CD14-positive monocyte (primary cell): Measurements from ENCODE around the gene VSIG1. TPM values are rescaled to one million over a fixed set of nuclear protein-coding genes. Genes with fewer than 3 reads are reported as not detected.

Experiments used
- DNase-seq, 3 donors: peaks; one replicate each; pipeline ENCODE4 v3.0.0-alpha.2; 2011 to 2022
- H2AFZ ChIP-seq: 2 replicates; pipeline ENCODE4 v1.6.0; 2012; ENCODE audit warnings: mild to moderate bottlenecking, low read depth, low read length, inconsistent platforms; ENCODE audit not compliant: insufficient read depth, poor library complexity, severe bottlenecking
- H3K27ac ChIP-seq, 2 donors: 1 replicate in 1 of 2; 2 replicates in 1 of 2; pipeline ENCODE4 v1.5.1; 2012 to 2013; ENCODE audit warnings: low read length in 2 of 2, control low read depth in 1 of 2, inconsistent platforms in 1 of 2, low read depth in 1 of 2, mild to moderate bottlenecking in 1 of 2
- H3K27me3 ChIP-seq, 2 donors: one replicate each; pipeline versions ENCODE4 v1.6.0 to v1.6.1; 2011 to 2013; ENCODE audit warnings: low read length in 2 of 2; ENCODE audit not compliant: control insufficient read depth in 2 of 2, insufficient read depth in 2 of 2
- H3K36me3 ChIP-seq, 2 donors: replicated peaks in 1 of 2; 1 replicate in 1 of 2; 2 replicates in 1 of 2; pipeline versions ENCODE4 v1.5.1 to v1.6.1; 2012 to 2013; ENCODE audit warnings: low read length in 2 of 2, control low read depth in 1 of 2, inconsistent platforms in 1 of 2, mild to moderate bottlenecking in 1 of 2; ENCODE audit not compliant: insufficient read depth in 2 of 2, control insufficient read depth in 1 of 2
- H3K4me1 ChIP-seq, 2 donors: 1 replicate in 1 of 2; 2 replicates in 1 of 2; pipeline versions ENCODE4 v1.5.1 to v1.6.1; 2012 to 2013; ENCODE audit warnings: low read length in 2 of 2, control low read depth in 1 of 2, inconsistent platforms in 1 of 2, mild to moderate bottlenecking in 1 of 2, moderate library complexity in 1 of 2; ENCODE audit not compliant: insufficient read depth in 2 of 2, control insufficient read depth in 1 of 2
- H3K4me2 ChIP-seq: replicated peaks from 2 replicates; pipeline ENCODE3; 2012; ENCODE audit warnings: low read length, moderate library complexity, mild to moderate bottlenecking; ENCODE audit not compliant: poor library complexity, severe bottlenecking; ENCODE audit errors: extremely low read depth
- H3K4me3 ChIP-seq, 3 experiments: fragments of 200-600 bp in 1 of 3; sonication (generic) in 1 of 3; replicated peaks in 1 of 3; 1 replicate in 2 of 3; 2 replicates in 1 of 3; pipeline ENCODE4 v1.5.1; 2011 to 2013; ENCODE audit warnings: low read length in 3 of 3, mild to moderate bottlenecking in 3 of 3, control low read depth in 2 of 3, low read depth in 2 of 3, inconsistent platforms in 1 of 3, moderate library complexity in 1 of 3
- H3K79me2 ChIP-seq: 2 replicates; pipeline ENCODE4 v1.6.0; 2012; ENCODE audit warnings: mild to moderate bottlenecking, control low read depth, inconsistent platforms, low read length, moderate library complexity; ENCODE audit not compliant: insufficient read depth
- H3K9ac ChIP-seq: 2 replicates; pipeline ENCODE4 v1.6.0; 2017; ENCODE audit warnings: low read length, mild to moderate bottlenecking; ENCODE audit not compliant: insufficient read depth, poor library complexity, severe bottlenecking
- H3K9me3 ChIP-seq, 2 donors: replicated peaks in 1 of 2; 1 replicate in 1 of 2; 2 replicates in 1 of 2; pipeline versions ENCODE4 v1.5.1 to v1.6.1; 2012 to 2013; ENCODE audit warnings: low read length in 2 of 2, control low read depth in 1 of 2; ENCODE audit not compliant: control insufficient read depth in 1 of 2, insufficient read depth in 1 of 2
- H4K20me1 ChIP-seq: 2 replicates; pipeline ENCODE4 v1.6.0; 2012; ENCODE audit warnings: mild to moderate bottlenecking, low read length, control low read depth, moderate library complexity; ENCODE audit not compliant: insufficient read depth
- H3K27ac Mint-ChIP-seq, 7 donors: one replicate each; pipeline ENCODE4 v1.8.0; 2020; ENCODE audit warnings: mild to moderate bottlenecking in 7 of 7, mixed read lengths in 7 of 7, moderate library complexity in 6 of 7, inconsistent platforms in 2 of 7
- H3K27me3 Mint-ChIP-seq, 3 donors: one replicate each; pipeline ENCODE4 v1.8.0; 2021 to 2022; ENCODE audit warnings: low read depth in 3 of 3, mild to moderate bottlenecking in 3 of 3, mixed read lengths in 3 of 3, moderate library complexity in 3 of 3, inconsistent platforms in 1 of 3
- H3K36me3 Mint-ChIP-seq, 2 donors: one replicate each; pipeline ENCODE4 v1.8.0; 2020; ENCODE audit warnings: mixed read lengths in 2 of 2, inconsistent platforms in 1 of 2, mild to moderate bottlenecking in 1 of 2
- H3K4me1 Mint-ChIP-seq: one replicate; pipeline ENCODE4 v1.8.0; 2020; ENCODE audit warnings: mild to moderate bottlenecking, mixed read lengths
- H3K4me3 Mint-ChIP-seq, 2 donors: one replicate each; pipeline ENCODE4 v1.8.0; 2020; ENCODE audit warnings: mild to moderate bottlenecking in 2 of 2, mixed read lengths in 2 of 2, moderate library complexity in 1 of 2
- H3K9me3 Mint-ChIP-seq, 7 donors: one replicate each; pipeline ENCODE4 v1.8.0; 2020 to 2022; ENCODE audit warnings: mixed read lengths in 7 of 7, mild to moderate bottlenecking in 6 of 7, moderate library complexity in 6 of 7, inconsistent platforms in 2 of 7
- CTCF ChIP-seq: fragments of 200-600 bp; IDR thresholded peaks from one replicate; pipeline ENCODE4 v1.8.0; 2022; ENCODE audit warnings: antibody characterized with exemption, mild to moderate bottlenecking
- WGBS: methylation state at CpG from one replicate; pipeline ENCODE4 v1.1.5; 2013; ENCODE audit warnings: missing lambda C conversion rate; ENCODE audit not compliant: insufficient coverage; 5-methylcytosine and 5-hydroxymethylcytosine counted together
- intact Hi-C, 2 donors: fragments of 100-400 bp; cut with micrococcal nuclease; formaldehyde crosslinking; loops; one replicate each; pipeline versions ENCODE4 v1.15.0 to v1.15.1; 2023
- polyA plus RNA-seq, 3 donors: library from polyadenylated mRNA; depleted of rRNA in 1 of 3; unstranded in 2 of 3; stranded (reverse) in 1 of 3; fragments of 300-500 nt in 2 of 3; fragments of >200 nt in 1 of 3; fragmentation: Illumina TruSeq in 2 of 3; gene quantifications; 1 replicate in 2 of 3; 2 replicates in 1 of 3; pipeline ENCODE4 v1.2.3, GENCODE V29; 2012 to 2021

The VSIG1 gene
- polyA plus RNA-seq, 3 donors = not detected

GRCh38 chrX:108020631-108021030, 24.2 kb upstream of the VSIG1 start:
- Histone ChIP-seq H3K9me3 (no peaks in the 10 kb centered on the region), H3K4me2 (no peak overlapping the region), H3K27ac (no peak overlapping the region), H4K20me1 (no peaks in the 10 kb centered on the region), H3K27me3 (peaks cover 0 to 3% of the 10 kb centered on the region in 2 donors), H3K79me2 (no peaks in the 10 kb centered on the region), H3K4me1 (no peaks in the 10 kb centered on the region), H3K9ac (no peak overlapping the region), H2AFZ (no peak overlapping the region), H3K4me3 (no peak overlapping the region), H3K36me3 (no peaks in the 10 kb centered on the region)
- DNase-seq = peak in 2 of 3 donors; percentile 0 to 13
- Mint-ChIP-seq H3K4me3 (no peak overlapping the region), H3K9me3 (peaks cover 0 to under 1% (median 0%) of the 10 kb centered on the region in 7 donors), H3K36me3 (no peaks in the 10 kb centered on the region), H3K27me3 (peaks cover 0 to 4% (median 3%) of the 10 kb centered on the region in 3 donors), H3K27ac (no peak overlapping the region), H3K4me1 (peaks cover 8% of the 10 kb centered on the region)
- 0% methylated on average over 1 of the region's 2 CpGs for WGBS
- TF ChIP-seq CTCF = peak; percentile 22
- intact Hi-C loops = no loop called here

GRCh38 chrX:108022491-108023089, 22.3 kb upstream of the VSIG1 start:
- H3K27ac ChIP-seq = no peak overlapping the region
- H3K9me3 ChIP-seq = no peaks in the 10 kb centered on the region
- H3K36me3 Mint-ChIP-seq = no peaks in the 10 kb centered on the region
- TF ChIP-seq CTCF = no peak
- peaks cover 0 to 4% (median 3%) of the 10 kb centered on the region in 3 donors for H3K27me3 Mint-ChIP-seq
- H3K27ac Mint-ChIP-seq = no peak overlapping the region
- H3K9ac ChIP-seq = no peak overlapping the region
- no peak for DNase-seq
- no peak overlapping the region for H2AFZ ChIP-seq
- WGBS = no CpG with 5 or more reads among the region's 1 CpG
- no peaks in the 10 kb centered on the region for H3K4me1 ChIP-seq
- H3K27me3 ChIP-seq = peaks cover 0 to 3% of the 10 kb centered on the region in 2 donors
- H3K4me3 Mint-ChIP-seq = no peak overlapping the region
- H3K4me3 ChIP-seq = no peak overlapping the region
- H3K36me3 ChIP-seq = no peaks in the 10 kb centered on the region
- peaks cover 8% of the 10 kb centered on the region for H3K4me1 Mint-ChIP-seq
- no peaks in the 10 kb centered on the region for H3K79me2 ChIP-seq
- intact Hi-C loops = no loop called here
- no peaks in the 10 kb centered on the region for H4K20me1 ChIP-seq
- H3K4me2 ChIP-seq = no peak overlapping the region
- H3K9me3 Mint-ChIP-seq = no peaks in the 10 kb centered on the region
